ENCODE data around the gene PATJ.

DNA sequence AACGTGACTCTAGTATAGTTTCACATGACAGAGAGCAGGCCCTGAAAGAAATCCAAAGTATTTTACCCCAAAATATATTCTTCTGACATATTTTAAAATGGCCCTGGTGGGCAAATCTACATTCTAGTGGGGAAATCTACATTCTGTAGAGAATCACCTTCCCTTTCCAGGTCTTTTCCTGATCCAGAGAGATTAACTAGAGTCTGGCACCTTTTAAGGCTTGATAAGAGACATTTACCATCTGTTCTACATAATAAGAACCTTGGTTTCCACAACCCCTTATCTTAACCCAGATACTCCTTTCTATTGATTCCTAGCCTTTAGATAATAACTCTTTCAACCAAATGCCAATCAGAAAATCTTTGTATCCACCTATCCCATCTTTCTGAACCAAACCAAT, 435.3 kb downstream of the PATJ start:
- TF ChIP-seq CTCF (CRISPR knock-in tag; IDR thresholded peaks at IDR 0.05) = no peak
- TF ChIP-seq ZBTB1 (CRISPR knock-in tag; IDR thresholded peaks at IDR 0.05; ENCODE audit: borderline replicate concordance) = no peak
- TF ChIP-seq, protein P1, sequence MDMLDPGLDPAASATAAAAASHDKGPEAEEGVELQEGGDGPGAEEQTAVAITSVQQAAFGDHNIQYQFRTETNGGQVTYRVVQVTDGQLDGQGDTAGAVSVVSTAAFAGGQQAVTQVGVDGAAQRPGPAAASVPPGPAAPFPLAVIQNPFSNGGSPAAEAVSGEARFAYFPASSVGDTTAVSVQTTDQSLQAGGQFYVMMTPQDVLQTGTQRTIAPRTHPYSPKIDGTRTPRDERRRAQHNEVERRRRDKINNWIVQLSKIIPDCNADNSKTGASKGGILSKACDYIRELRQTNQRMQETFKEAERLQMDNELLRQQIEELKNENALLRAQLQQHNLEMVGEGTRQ (IDR thresholded peaks at IDR 0.05; ENCODE audit: low read depth, low read length) = no peak
- TF ChIP-seq, protein P1 (CRISPR knock-in tag; IDR thresholded peaks at IDR 0.05; ENCODE audit: borderline replicate concordance) = no peak
- TF ChIP-seq SP1 (IDR thresholded peaks at IDR 0.05) = no peak
- TF ChIP-seq SP1 (CRISPR knock-in tag; IDR thresholded peaks at IDR 0.05) = no peak
- no peak for TF ChIP-seq MAFF (IDR thresholded peaks at IDR 0.05; ENCODE audit: low read depth, low read length)
- TF ChIP-seq, protein P2, sequence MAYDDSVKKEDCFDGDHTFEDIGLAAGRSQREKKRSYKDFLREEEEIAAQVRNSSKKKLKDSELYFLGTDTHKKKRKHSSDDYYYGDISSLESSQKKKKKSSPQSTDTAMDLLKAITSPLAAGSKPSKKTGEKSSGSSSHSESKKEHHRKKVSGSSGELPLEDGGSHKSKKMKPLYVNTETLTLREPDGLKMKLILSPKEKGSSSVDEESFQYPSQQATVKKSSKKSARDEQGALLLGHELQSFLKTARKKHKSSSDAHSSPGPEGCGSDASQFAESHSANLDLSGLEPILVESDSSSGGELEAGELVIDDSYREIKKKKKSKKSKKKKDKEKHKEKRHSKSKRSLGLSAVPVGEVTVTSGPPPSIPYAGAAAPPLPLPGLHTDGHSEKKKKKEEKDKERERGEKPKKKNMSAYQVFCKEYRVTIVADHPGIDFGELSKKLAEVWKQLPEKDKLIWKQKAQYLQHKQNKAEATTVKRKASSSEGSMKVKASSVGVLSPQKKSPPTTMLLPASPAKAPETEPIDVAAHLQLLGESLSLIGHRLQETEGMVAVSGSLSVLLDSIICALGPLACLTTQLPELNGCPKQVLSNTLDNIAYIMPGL (CRISPR knock-in tag; IDR thresholded peaks at IDR 0.05; ENCODE audit: borderline replicate concordance in 1 of 2, low read depth in 1 of 2) = no peak
- TF ChIP-seq NCOR1 (IDR thresholded peaks at IDR 0.05; ENCODE audit: borderline replicate concordance, low read length) = no peak
- no peak for TF ChIP-seq POLR2A (IDR thresholded peaks at IDR 0.05; ENCODE audit: insufficient read depth in 1 of 2, low read depth in 2 of 2, low read length in 2 of 2)
- no peak for TF ChIP-seq PREB (CRISPR knock-in tag; IDR thresholded peaks at IDR 0.05)
- TF ChIP-seq TAF1 (CRISPR knock-in tag; IDR thresholded peaks at IDR 0.05) = no peak
